ENCODE results near the gene SPATA31E1.

SPATA31E1 gene

DNA sequence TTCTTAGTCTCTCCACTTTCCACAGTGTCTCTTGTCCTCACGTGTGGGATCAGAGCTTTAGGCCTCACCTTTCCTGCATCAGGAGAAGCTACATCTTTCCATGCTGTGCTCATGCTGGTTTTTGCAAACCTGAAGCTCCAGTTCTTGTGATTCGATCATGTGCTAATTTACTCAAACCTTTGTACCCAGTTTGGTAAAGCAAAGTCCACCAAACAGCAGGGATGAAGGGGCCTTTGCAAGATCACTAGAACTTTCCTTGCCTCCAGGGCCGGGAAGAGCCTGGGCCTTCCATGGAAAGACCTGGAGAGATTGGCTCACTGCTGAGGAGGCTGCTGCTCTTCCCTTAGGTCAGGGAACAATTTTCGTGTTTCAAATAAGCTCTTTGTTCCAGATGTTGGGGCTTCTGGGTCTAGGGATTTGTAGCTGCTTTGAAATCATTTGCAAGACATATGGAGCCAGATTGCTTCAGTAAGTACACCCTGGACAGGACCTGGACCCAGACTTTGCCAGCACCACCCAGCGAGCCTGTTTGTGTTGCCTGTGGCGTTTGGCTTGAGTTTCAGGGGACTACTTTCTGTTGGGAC, 18.7 kb upstream of the SPATA31E1 start:
- FAIRE-seq: no peak

DNA sequence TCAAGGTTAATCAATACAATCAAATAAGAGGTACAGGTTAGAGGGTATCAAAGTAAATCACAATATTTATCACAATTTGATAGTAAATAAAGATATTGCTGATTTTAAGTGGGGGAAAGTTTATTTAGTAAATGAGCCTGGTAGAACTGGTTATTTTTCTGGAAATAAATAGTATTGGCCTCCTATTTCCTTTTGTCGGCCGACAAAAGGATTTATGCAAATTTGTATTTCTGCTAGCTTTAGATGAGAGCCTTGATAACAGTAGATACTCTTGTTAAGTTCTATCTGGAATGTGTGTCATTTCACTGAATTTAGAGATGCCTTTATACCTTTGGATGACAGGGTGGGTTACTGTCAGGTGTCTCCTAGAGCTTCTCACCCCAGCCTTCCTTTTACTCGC, 17.8 kb upstream of the SPATA31E1 start:
- FAIRE-seq: no peak

DNA sequence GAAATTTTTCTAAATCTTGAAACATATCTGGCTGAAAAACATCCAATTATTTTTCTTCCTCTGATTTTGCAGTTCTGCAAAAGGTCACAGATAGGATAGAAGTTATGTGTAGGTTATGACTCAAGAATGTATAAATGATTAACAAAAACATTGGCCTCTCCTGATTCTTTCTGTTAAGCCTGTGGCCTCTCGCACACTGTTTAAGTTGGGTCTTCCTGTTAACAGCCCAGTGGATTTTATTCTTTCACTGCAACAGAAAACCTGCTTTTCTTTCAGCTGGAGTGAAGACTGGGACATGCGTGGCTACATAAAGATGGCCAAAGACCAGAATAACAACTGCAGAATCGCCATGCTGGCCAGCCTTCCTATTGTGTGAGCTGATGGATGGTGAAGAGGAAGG, 17.1 kb upstream of the SPATA31E1 start:
- no peak for FAIRE-seq

DNA sequence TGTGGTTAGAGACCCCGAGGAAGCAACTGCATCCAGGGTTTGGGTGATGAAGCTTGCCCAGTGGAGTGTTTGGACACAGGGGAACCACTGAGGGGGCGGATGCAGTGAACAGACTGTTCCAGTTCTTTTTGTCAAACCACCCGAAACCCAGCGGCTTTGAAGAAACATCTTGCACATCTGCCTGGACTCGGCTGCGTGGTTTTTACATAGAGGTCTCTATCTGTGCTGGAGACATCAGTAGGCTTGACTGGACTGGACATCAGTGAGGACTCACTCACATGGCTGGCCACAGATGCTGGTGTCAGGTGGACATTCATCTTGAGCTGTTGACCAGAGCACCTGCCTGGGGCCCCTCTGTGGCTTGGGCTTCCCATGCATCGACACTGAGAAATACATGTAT, 15.3 kb upstream of the SPATA31E1 start:
- FAIRE-seq: no peak

DNA sequence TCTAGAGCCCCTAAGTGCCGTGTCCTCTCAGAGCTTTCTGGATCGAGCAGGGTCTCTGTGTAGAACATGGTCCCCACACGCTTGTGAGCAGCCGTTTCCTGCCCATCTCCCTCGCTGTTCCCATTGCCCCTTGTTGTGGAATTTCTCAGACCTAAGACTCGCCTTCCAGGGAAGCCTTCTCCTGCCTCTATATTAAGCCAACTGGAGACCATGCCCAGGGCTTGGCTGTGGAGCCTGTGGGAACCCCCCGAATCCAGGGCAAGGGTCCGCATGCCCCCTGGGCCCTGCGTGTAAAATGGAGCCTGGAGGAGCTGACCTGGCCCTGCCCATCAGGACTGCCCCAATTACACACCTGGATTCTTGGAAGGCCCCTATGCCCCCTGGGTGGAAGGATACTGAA, 14.5 kb upstream of the SPATA31E1 start:
- no peak for FAIRE-seq

DNA sequence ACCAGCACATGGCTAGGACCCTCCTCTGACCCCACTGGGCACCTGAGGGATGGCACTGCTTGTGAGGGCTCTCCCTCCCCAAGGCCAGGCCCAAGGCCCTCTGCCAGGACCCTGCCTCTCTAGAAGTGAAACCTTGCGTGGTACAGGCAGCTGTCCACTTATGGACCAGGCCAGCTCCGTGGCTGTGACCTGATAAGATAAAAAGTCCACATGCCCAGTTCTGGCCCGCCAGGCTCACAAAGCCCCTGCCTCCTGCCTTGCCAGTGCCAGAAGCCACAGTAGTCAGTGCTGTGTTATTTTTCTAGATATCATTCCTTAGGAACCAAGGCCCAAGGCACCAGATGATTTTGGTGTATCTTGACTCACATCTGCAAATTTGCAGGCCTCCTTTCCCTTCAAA, 14.0 kb upstream of the SPATA31E1 start:
- no peak for FAIRE-seq

DNA sequence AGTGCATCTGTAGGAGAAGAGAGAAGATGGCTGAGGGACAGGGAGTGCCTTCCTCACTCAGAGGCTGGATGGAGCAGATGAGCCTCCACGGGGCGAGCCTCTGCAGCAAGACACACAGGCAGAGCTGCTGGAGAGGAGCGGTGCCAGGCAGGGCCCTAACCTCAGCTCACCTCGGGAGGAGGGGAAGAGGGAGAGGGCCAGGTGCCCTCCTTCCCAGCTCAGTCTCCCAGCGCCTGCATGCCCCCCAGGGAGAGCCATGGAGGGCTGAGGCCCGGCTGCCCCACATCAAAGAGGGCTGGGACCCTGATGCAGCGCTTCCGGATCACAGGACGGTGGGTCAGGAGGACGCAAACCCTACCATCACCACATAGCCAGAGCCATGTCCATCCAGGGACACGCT, 13.6 kb upstream of the SPATA31E1 start:
- FAIRE-seq: no peak

DNA sequence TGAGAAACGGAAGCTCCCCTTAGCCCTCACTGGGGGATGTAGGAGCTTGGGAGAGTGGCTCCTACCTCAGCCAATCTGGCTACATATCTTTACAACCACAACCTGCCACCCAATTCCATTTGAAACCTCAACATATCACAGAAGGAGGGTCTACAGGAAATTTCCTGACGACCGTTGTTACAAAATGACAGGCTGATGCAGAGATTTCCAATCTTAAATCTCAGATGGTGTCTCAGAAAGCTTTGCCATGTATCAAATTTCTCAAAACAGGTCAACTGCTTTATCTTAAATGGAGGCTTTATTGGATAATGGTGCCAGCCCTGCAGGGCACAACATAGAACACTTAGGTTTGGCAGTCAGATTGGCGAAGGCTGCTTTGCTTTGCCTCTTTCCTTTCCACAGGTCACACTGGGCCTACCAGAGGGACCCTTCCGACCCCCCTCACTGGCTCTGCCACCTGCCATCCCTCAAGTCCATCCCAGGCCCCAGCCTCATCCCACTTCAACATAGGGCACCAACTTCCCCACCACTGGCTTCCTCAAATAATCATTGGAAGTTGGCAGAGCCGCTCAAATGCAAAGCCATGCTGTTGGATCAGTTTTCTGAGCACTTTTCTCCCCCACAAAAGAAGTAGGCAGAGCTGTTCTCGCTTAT, 11.1 kb upstream of the SPATA31E1 start:
- FAIRE-seq: no peak

DNA sequence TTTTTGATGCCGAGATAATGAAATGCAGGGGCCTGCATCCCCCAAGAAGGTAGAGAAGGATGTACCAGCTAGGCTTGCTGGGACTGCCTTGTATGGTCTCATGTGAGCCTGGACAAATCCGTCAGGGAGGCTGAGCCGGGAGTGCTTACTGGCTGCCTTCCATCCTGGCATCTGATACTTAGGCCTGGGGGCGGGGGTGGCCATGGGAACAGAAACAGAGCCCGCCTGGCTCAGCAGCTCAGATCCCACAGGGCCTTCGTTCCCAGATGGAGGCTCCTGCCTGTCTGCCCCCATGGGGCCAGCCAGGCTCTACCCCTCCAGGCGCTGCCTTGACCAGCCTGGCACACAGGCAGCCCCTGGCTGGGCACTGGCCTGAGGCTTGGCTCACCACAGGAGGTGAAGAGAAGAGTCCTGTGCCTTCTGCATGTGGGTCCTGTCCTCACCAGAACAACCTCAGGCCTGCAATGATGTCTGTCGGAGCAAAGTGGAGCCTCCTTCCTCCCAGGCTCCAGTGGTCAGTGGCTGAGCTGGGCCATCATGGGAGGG, 10.5 kb upstream of the SPATA31E1 start:
- FAIRE-seq: no peak

DNA sequence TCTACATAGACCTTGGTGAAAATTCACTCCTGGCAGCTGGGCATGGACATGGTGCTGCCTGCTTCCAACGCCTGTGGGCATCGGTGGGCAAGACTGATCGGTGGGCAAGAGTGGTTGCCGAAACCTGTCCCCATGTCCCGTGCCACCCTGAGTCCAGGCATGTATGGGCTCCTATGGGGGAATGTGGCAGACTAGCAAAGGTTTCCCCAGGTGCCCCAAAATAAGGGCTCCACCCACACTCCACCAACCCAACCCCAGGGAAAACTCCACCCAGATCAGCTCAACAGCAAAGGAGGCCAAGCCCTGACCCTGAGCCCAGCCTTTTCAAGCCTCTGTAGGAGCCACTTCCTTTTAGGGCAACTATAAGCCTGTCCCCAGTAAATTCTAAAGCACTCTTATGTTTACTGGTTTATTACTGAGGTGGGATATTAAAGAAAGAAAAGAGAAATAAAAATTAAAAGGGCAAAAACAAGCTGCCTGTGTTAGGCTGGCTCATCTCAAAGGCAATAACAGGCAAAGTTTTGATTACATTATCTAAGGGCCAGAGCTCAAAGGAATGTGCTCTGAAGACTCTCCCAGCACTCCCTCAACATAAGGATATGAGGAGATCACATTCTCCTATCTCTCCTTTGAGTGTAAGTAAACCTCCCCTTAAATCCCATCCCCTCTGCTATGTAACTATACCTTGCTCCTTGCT, 8.9 kb upstream of the SPATA31E1 start:
- no peak for FAIRE-seq

DNA sequence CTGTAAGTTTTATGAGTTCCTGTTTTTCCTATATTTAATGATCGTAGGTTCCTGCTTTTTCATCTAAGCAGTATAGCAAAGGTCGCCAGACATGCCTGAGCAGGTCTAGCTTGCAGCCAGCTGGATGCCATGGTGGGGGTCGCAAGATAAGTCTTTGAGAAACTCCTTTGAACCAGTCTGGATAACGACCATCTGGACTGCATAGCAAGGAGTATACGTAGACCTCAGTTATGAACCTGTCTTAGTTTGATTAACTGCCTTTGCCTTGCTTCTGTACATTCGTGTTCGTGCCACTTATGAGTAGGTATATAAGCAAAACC, 8.4 kb upstream of the SPATA31E1 start:
- no peak for FAIRE-seq

DNA sequence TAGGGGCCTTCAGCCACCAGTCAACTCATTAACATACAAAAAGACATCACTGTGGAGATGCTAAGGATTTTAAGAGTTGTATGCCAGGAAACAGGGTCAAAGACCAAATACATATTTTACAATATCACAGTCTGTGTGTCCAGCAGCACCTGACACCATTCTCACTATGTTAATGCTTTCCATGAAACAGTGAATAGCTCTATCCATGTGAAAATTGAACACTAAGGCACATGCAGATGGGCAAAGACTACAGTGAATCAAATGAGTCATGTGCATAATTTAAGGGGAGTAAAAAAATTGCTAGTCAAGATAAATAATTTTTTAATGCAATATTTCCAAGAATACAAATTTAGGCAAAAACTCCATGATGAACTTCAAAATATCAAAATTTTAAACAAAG, 7.6 kb upstream of the SPATA31E1 start:
- FAIRE-seq: no peak

DNA sequence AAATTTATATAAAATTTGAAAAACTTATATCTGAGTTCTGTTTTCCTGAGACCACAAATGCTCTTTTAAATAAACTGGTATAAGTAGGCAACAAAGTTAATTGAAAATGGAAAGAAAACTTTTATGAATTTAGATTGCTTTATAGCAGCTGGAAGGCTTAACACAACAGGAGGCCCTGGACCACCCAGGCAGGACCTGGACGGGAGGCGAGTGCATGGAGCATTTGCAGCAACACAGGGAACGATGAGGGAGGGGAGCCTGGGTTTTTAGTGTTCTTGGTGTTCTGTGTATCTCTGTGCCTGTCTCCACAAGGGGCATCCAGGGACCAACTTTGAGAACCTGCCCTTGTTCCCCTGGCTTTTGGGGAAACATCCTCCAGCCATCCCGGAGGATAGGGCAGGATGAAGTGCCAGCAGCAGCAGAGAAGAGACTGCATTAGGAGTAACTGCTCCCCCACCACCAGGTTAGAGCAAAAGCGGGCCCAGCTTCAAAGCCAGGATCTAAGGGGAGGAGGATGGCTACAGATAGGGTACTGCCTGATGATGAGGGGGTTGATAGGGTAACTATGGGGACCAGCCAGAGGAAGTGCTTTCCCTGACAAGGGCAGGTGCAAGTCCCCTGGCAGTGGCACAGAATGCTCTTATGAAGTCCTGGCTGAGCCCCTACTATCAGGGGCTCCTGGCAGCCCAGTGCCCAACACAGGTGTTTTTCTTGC, 6.7 kb upstream of the SPATA31E1 start:
- no peak for FAIRE-seq

DNA sequence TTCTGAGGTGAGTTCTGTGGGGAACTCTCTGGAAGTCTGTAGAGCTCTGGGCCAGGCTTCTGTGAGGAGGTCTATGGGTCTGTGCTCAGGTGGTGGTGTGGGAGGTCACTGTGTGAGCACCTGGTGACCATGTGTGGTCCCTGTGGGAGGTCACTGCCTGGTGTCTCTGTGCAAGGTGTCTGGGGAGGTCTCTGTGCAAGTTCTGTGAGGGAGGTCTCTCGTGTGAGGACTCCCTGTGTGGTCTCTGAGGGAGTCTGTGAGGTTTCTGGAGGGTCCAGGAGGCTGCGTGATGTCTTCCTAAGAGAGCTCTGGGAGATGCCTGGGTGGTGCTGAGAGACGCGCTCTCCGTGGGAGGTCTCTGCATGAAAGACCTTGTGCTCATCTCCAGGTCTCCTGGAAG, 6.0 kb upstream of the SPATA31E1 start:
- no peak for FAIRE-seq

DNA sequence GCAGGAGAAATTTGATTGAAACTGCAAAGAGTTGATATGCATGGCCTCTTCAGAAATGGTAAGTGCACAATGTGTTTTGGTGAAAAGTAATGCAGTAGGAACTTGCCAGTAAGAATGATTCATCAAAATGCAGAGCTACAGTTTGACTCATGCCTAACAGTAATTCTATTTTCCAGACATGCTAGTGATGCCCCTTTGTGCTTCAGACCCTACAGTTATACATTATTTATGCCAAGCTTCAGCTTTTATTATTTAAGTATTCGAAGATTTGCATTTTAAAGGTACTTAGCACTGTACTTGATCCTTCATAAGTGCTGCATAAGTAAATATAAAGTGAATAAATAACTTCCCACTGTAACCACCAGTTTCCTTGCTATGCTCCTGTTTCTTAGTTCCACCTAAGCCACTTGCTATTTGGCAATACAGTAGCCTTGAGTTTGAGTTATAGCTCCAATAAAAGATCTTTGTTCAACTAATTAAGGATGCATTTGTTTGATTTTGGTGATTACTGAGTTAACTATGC, 3.6 kb upstream of the SPATA31E1 start:
- FAIRE-seq: no peak

DNA sequence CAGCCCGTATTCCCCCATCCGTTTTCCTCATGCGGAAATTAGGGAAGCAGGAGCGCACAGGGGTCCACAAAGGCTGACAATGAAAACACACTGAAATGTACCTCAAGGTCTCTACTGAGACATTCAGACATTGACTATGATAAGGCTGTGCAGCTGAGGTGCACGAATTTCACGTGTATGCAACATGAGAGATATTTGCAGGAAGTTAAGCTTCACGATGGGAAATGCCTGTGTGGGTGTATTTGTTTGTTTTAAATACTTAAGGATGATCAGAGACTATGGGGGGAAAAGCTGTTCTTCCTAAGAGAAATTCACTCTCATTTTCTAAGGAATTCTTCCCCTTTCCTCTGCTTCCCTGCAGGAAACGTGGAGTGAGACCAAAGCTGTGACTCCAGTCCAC, 2.6 kb upstream of the SPATA31E1 start:
- no peak for FAIRE-seq

DNA sequence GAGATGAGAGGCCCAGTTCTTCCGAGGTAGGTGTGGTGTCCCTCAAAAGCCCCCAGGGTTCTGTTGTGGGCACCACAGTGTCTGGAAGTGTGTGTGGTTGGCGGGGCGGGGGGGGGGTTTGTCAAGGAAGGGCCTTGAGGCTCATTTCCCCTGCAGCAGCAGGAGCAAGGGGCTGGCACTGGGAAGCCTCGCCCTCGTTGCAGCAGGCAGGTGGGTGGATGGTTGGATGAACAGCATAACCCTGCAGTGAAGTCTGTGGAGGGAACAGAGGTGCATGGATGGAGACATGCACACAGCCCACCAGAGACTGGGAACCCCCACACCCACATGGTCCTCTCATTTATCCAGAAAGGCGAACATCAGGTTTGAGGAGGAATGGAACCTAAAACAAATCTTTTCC, 2.0 kb upstream of the SPATA31E1 start:
- no peak for FAIRE-seq

DNA sequence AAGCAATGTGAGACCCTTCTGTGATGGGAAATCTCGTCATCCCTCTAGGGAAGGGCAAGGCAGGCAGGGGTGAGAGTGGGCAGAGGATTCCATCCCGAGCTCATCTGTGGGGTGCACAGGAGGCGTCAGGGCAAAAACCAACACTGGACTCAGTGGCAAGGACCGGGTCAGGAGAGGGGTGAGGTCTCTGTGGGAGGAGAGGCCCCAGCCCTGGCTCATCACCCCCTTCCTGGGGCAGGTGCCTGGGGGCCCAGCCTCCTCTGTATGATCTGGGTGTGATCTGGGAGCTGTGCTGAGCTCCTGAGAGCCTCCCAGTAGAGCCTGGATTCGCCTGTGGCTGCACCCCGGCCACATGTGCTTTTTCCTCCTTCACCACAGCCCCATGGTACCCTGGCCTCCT, 597 bp downstream of the SPATA31E1 start:
- no peak for FAIRE-seq

DNA sequence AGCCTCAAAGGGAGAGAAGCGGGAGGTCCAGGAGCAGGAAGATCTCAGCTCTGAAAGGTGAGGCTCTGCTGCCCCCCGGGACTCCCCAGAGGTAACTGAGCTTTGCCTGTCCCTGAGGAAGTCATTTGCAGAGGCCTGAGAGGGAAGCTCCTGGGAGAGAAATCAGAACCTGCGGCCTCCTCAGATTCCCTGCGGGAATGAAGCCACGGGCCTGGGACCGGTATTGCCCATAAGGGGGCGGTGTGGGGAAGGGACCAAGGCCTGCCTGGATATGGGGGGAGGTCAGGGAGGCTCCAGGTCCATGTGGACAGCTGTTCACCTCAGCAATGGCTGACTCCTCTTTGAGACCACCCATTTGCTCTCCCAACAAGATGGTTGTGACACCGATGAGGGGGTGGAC, 1.3 kb downstream of the SPATA31E1 start:
- FAIRE-seq: no peak

DNA sequence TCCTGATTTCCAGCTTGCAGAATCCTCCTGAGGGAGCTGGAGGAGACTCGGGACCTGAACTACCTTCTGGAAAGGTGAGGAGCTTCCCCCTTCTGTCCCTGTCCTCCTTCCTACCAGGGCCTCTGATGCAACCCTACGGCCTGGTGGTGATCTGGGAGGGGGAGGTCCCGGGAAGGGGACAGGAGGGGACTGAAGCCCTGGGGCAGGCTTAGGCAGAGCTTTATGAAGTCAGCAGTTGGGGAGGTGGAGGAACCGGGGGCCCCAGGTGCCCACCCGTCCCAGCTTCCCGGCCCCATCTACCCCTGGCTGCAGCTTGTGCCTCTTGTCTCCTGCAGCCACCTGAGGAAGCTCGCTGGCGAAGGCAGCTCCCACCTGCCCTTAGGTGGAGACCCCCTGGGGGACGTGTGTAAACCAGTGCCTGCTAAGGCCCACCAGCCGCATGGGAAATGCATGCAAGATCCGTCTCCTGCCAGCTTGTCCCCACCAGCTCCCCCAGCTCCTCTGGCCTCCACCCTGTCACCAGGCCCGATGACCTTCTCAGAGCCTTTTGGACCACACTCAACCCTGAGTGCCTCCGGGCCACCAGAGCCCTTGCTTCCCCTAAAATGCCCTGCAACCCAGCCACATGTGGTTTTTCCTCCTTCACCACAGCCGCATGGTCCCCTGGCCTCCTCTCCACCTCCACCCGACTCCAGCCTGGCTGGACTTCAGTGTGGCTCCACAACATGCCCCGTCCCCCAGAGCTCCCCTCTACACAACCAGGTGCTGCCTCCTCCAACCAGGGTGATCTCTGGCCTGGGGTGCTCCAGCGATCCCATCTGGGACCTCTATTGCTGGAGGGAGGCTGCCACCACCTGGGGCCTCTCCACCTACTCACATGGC, 2.1 kb downstream of the SPATA31E1 start:
- FAIRE-seq: no peak

DNA sequence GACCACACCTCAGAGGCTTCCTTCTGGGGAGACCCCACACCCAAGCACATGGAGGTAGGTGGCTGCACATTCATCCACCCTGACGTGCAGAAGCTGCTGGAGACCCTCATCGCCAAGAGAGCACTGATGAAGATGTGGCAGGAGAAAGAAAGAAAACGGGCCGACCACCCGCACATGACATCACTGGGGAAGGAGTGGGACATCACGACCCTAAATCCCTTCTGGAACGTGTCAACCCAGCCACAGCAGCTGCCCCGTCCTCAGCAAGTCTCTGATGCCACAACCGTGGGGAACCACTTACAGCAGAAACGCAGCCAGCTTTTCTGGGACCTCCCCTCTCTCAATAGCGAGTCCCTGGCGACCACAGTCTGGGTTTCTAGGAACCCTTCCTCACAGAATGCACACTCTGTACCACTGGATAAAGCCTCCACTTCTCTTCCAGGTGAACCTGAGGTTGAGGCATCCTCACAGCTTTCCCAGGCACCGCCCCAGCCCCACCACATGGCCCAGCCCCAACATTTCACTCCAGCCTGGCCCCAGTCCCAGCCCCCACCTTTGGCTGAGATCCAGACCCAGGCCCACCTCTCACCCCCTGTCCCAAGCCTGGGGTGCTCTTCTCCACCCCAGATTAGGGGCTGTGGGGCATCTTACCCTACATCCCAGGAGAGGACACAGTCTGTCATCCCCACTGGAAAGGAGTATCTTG, 3.0 kb downstream of the SPATA31E1 start:
- FAIRE-seq: no peak
